ENCODE measurements around the gene PLCB1.

PLCB1 gene

DNA sequence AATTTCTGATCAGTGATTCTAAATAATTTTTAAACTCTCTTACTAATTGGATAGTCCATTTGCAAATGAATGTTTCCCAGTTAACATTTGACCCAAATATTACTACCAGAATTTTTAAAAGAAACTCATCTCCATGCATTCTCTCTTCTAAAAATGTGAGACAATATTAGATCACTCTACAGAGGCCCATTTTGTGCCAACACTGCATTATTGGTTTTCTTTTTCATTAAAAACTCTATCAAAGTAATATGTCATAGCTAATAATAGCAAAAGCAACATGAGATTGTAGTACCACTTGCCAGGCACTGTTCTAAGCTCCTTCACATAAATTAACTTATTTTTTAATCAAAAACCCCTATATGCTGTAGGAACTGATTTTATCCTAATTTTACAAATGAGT is 591.2 kb downstream of the PLCB1 start:
- H3K4me1 Mint-ChIP-seq = no peaks in the 10 kb centered on the region
- DNase-seq = no peak
- CTCF ChIA-PET = interaction anchor here (1.1 to 5.6 kb wide), 8 partner anchors 13 to 786 kb away, joined by 3 to 48 read pairs (median 8); no protein-coding TSS in a partner anchor
- no peaks in the 10 kb centered on the region for H3K9me3 Mint-ChIP-seq
- no peaks in the 10 kb centered on the region for H3K27me3 Mint-ChIP-seq
- no peak overlapping the region for H3K27ac Mint-ChIP-seq
- no peak overlapping the region for H3K4me3 Mint-ChIP-seq
- H3K36me3 Mint-ChIP-seq = no peaks in the 10 kb centered on the region

DNA sequence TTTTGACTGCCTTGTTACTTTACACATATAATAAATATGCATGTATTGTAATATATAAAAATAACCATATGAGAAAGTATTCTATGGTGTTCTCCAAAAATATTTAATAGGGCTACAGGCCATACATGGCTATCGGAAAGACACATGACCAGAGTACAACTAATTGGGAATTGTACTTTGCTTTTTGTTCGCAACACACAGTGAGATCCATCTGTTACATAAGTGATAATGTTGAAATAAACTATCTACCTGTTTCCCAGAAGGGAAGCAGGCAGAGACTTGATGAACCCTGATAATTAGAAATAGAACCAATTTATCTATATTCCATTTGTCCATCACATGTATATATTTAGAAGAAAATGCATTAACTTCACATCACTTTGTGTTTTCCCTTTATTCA is 592.8 kb downstream of the PLCB1 start:
- no peak for DNase-seq
- Mint-ChIP-seq H3K9me3 (no peaks in the 10 kb centered on the region), H3K36me3 (no peaks in the 10 kb centered on the region), H3K4me1 (no peaks in the 10 kb centered on the region), H3K4me3 (no peak overlapping the region), H3K27me3 (no peaks in the 10 kb centered on the region), H3K27ac (no peak overlapping the region)
- CTCF ChIA-PET = no interaction called here

GRCh38 chr20:8726460-8726859 is 594.4 kb downstream of the PLCB1 start:
- no peaks in the 10 kb centered on the region for H3K4me1 Mint-ChIP-seq
- no peak for DNase-seq
- H3K9me3 Mint-ChIP-seq = no peaks in the 10 kb centered on the region
- CTCF ChIA-PET = interaction anchor here (1.0 kb wide), 1 partner anchor 7 kb away, joined by 3 read pairs; no protein-coding TSS in a partner anchor
- no peak overlapping the region for H3K4me3 Mint-ChIP-seq
- H3K27me3 Mint-ChIP-seq = no peaks in the 10 kb centered on the region
- H3K27ac Mint-ChIP-seq = no peak overlapping the region
- H3K36me3 Mint-ChIP-seq = no peaks in the 10 kb centered on the region

DNA sequence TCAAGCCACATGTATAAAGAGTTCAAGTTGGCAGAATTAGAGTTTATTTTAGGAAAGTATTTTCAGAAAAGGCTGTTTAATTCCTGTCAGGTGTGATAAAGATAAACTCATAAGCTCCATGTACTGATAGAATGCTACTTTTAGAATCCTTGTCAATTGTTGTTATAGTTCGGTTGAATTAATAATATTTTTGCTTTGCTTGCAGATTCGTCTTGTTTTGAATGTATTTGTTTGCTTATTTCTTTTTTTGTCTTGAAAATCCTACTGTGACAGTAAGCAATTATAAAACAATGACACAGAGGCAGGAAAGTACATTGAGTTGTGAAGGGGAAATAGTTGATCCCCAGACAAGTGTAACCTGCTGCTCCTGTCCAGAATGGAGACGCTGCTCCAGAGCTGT is 602.9 kb downstream of the PLCB1 start:
- H3K4me3 Mint-ChIP-seq = no peak overlapping the region
- CTCF ChIA-PET = interaction anchor here (1.2 to 1.3 kb wide), 2 partner anchors 14 to 15 kb away, joined by 3 to 4 read pairs; no protein-coding TSS in a partner anchor
- H3K36me3 Mint-ChIP-seq = no peaks in the 10 kb centered on the region
- H3K4me1 Mint-ChIP-seq = no peaks in the 10 kb centered on the region
- no peaks in the 10 kb centered on the region for H3K9me3 Mint-ChIP-seq
- no peak for DNase-seq
- H3K27me3 Mint-ChIP-seq = no peaks in the 10 kb centered on the region
- no peak overlapping the region for H3K27ac Mint-ChIP-seq

- H3K27ac Mint-ChIP-seq = no peak overlapping the region
- no peaks in the 10 kb centered on the region for H3K36me3 Mint-ChIP-seq
- no peaks in the 10 kb centered on the region for H3K4me1 Mint-ChIP-seq
- no peaks in the 10 kb centered on the region for H3K9me3 Mint-ChIP-seq
- no peaks in the 10 kb centered on the region for H3K27me3 Mint-ChIP-seq
- no peak overlapping the region for H3K4me3 Mint-ChIP-seq
- CTCF ChIA-PET = interaction anchor here (1.1 to 1.3 kb wide), 2 partner anchors 14 to 15 kb away, joined by 3 to 4 read pairs; no protein-coding TSS in a partner anchor
- DNase-seq = no peak
Measured at GRCh38 chr20:8735674-8736073, 603.6 kb downstream of the PLCB1 start.

DNA sequence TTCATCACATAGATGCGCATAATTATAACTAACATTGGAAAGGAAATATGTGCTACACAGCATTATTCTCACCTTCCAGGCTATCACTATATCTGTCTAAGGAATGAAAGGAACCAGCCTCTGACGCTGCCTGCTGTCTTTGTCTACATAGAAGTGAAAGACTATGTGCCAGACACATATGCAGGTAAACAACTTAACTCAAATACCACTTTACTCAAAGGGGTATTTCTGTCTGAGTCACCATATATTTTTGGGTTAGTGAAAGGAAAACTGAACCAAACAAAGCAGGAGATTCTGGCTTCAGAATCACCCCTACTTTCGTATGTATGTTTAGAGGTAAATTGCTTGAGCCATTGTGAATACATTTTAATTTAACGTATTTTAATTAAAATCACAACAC is 608.2 kb downstream of the PLCB1 start:
- no peaks in the 10 kb centered on the region for H3K27me3 Mint-ChIP-seq
- no peak for DNase-seq
- no peaks in the 10 kb centered on the region for H3K9me3 Mint-ChIP-seq
- H3K27ac Mint-ChIP-seq = no peak overlapping the region
- H3K4me1 Mint-ChIP-seq = no peaks in the 10 kb centered on the region
- H3K36me3 Mint-ChIP-seq = no peaks in the 10 kb centered on the region
- CTCF ChIA-PET = no interaction called here
- H3K4me3 Mint-ChIP-seq = no peak overlapping the region

- no peaks in the 10 kb centered on the region for H3K4me1 Mint-ChIP-seq
- H3K36me3 Mint-ChIP-seq = no peaks in the 10 kb centered on the region
- no peak overlapping the region for H3K4me3 Mint-ChIP-seq
- H3K9me3 Mint-ChIP-seq = no peaks in the 10 kb centered on the region
- no peaks in the 10 kb centered on the region for H3K27me3 Mint-ChIP-seq
- CTCF ChIA-PET = no interaction called here
- no peak overlapping the region for H3K27ac Mint-ChIP-seq
- no peak for DNase-seq
Measured at GRCh38 chr20:8744228-8744844, 612.3 kb downstream of the PLCB1 start.

GRCh38 chr20:8749101-8749500 is 617.0 kb downstream of the PLCB1 start:
- no peak for DNase-seq
- Mint-ChIP-seq H3K27me3 (no peaks in the 10 kb centered on the region), H3K9me3 (no peaks in the 10 kb centered on the region), H3K36me3 (no peaks in the 10 kb centered on the region), H3K4me1 (no peaks in the 10 kb centered on the region), H3K27ac (no peak overlapping the region), H3K4me3 (no peak overlapping the region)
- CTCF ChIA-PET = interaction anchor here (1.4 to 3.0 kb wide), 2 partner anchors 10 to 27 kb away, joined by 5 to 10 read pairs; no protein-coding TSS in a partner anchor

DNA sequence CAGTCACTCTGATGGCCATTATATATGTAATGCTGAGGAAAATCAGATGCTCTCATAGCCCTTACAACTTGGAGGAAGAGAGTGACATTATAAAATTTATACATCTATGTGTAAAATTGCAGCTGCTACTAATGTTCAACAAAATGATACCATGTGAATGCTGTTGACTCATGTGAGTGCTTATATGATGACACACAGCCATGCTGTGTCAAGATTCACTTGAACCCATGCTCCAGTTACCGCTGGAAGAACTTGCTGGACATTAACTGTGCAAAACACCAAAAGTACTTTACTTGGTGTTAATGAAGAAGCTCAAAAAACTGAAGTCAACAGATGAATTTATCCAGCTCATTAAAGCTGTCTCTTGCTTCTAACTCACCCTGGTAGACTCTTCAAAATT is 617.9 kb downstream of the PLCB1 start:
- Mint-ChIP-seq H3K4me3 (no peak overlapping the region), H3K4me1 (no peaks in the 10 kb centered on the region), H3K9me3 (no peaks in the 10 kb centered on the region), H3K27ac (no peak overlapping the region), H3K27me3 (no peaks in the 10 kb centered on the region), H3K36me3 (no peaks in the 10 kb centered on the region)
- DNase-seq = no peak
- CTCF ChIA-PET = interaction anchor here (0.6 to 3.0 kb wide), 5 partner anchors 9 to 1648 kb away, joined by 3 to 10 read pairs (median 3); no protein-coding TSS in a partner anchor

DNA sequence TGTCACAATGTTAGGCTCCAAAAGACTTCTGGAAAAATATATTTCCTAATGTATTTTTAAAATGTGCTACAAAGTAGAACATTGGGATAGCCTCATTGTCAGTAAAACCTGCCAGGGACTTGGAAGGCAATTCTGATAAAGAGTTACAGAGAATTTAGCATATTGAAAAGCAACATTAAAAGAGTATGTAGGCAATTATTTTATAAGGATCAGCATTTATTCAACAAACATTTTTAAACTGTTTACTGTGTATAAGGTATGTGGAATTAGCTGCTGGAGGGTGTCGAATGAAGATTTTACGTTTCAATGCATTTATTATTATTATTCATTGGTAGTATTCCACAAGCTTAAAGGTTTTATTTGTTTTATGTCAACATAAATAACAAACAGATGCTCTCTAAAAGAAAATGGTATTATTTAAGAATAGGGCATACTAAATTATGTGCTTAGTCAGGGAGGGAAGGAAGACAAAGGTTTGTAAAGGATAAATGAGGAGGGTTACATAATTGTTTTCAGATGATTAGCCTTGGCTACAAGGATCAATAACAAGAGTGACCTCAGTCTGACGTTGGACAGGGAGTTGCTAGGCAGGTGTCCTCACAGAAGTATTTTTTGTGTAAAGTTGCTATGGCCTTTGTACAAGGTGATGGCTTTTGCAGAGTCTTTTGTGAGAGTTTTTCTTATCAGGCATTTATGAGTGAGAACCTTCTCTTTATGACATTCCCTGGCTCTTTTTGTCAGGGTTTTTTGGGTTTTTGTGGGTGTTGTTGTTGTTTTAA is 623.5 kb downstream of the PLCB1 start:
- no peaks in the 10 kb centered on the region for H3K27me3 Mint-ChIP-seq
- no peaks in the 10 kb centered on the region for H3K36me3 Mint-ChIP-seq
- H3K4me3 Mint-ChIP-seq = no peak overlapping the region
- DNase-seq = no peak
- H3K4me1 Mint-ChIP-seq = no peaks in the 10 kb centered on the region
- CTCF ChIA-PET = no interaction called here
- H3K27ac Mint-ChIP-seq = no peak overlapping the region
- H3K9me3 Mint-ChIP-seq = no peaks in the 10 kb centered on the region

DNA sequence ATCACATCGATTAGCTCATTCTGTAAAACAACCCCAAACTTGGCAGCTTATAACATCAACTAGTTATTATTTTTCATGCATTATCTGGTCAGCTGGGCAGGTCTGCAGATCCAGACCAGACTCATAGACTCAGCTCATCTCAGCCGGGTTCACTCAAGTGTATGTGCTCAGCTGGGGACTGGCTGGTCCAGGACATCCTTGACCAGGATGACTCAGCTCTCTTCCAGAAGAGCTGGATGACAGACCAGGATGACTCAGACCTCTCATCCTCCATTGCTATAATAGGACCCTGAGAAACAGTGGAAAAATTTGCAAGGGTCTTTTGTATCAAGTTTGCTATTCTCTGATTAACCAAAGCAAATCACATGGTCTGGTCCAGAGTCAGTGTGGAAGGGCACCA is 624.3 kb downstream of the PLCB1 start:
- H3K27me3 Mint-ChIP-seq = no peaks in the 10 kb centered on the region
- H3K4me3 Mint-ChIP-seq = no peak overlapping the region
- no peaks in the 10 kb centered on the region for H3K9me3 Mint-ChIP-seq
- CTCF ChIA-PET = no interaction called here
- H3K27ac Mint-ChIP-seq = no peak overlapping the region
- no peaks in the 10 kb centered on the region for H3K4me1 Mint-ChIP-seq
- no peaks in the 10 kb centered on the region for H3K36me3 Mint-ChIP-seq
- no peak for DNase-seq

DNA sequence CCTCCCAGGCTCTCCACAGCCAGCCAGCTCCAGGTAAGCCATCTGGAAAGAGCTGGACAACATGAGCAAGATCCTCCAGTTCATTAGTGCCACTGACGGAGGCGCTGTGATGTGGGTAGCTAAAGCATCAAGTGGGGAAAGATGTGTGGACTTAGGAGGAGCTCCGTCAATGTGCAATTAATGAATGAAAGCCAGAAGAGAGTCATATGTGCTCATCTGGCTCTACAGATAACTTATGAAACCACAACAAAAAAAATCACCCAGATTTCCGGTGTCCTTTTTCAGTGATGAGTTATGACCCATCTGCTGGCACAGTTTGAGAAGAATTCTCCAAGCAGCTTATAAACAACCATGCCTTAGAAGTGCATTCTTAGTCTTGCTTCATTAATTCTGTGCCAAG is 625.1 kb downstream of the PLCB1 start:
- no peak for DNase-seq
- H3K36me3 Mint-ChIP-seq = no peaks in the 10 kb centered on the region
- CTCF ChIA-PET = interaction anchor here (0.9 to 1.7 kb wide), 2 partner anchors 35 to 36 kb away, joined by 3 to 5 read pairs; no protein-coding TSS in a partner anchor
- H3K9me3 Mint-ChIP-seq = no peaks in the 10 kb centered on the region
- H3K4me3 Mint-ChIP-seq = no peak overlapping the region
- H3K27me3 Mint-ChIP-seq = no peaks in the 10 kb centered on the region
- no peak overlapping the region for H3K27ac Mint-ChIP-seq
- no peaks in the 10 kb centered on the region for H3K4me1 Mint-ChIP-seq

DNA sequence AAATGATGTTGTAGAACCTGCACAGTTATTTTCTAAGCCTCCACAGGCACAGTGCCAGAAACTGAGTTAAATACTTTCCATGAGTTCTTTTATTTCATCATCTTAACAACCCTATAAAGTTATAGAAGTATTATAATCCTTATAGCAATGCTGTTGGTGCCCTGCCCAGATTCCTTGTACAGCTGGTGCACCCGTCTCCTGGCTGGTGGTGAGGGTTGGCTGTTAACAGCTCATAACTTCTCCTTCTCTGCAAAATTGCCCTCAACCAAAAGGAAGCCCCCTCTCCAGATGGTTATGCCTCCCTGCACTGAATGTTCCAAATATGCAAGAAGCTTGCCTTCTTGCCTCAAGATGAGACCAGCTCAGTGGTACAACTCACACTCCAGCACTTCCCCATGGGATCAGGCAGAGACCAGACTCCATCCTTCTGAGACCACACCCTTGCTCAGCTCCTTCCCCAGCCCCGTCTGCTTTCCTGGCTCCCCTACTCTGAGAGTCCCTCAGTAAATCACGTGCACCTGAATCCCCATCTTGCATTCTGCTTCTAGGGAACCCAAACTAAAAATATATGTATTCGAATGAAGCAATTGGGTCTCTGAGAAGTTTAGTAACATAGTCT is 632.4 kb downstream of the PLCB1 start:
- DNase-seq = no peak
- Mint-ChIP-seq H3K4me3 (no peak overlapping the region), H3K27me3 (no peaks in the 10 kb centered on the region), H3K36me3 (no peaks in the 10 kb centered on the region), H3K9me3 (no peaks in the 10 kb centered on the region), H3K27ac (no peak overlapping the region), H3K4me1 (no peaks in the 10 kb centered on the region)
- CTCF ChIA-PET = interaction anchor here (1.0 kb wide), 1 partner anchor 15 kb away, joined by 3 read pairs; no protein-coding TSS in a partner anchor

GRCh38 chr20:8766868-8767390 is 634.9 kb downstream of the PLCB1 start:
- Mint-ChIP-seq H3K27ac (no peak overlapping the region), H3K27me3 (no peaks in the 10 kb centered on the region), H3K4me3 (no peak overlapping the region), H3K36me3 (no peaks in the 10 kb centered on the region), H3K9me3 (no peaks in the 10 kb centered on the region), H3K4me1 (no peaks in the 10 kb centered on the region)
- CTCF ChIA-PET = no interaction called here
- no peak for DNase-seq

Data from activated naive CD4-positive, alpha-beta T cell treated with anti-CD3 and anti-CD28 coated beads, Interleukin-2, amount 10 ng/mL, durations not matched to agents 7 days and 5 days (primary cell).